NCI-H82 (cell line): ENCODE measurements around the gene FSTL3.
A peak's percentile ranks its signal among the peaks of the same experiment; 100 is the strongest.
"Not testable (repeated sequence)": the region's sequence is repeated elsewhere in the genome, so short reads cannot be mapped to it uniquely, and the experiment has no call there.

ENCODE experiments used
- DNase-seq: peaks from one replicate; lab custom pipeline; 2025; lab: John Stamatoyannopoulos, UW

Gene FSTL3

DNA sequence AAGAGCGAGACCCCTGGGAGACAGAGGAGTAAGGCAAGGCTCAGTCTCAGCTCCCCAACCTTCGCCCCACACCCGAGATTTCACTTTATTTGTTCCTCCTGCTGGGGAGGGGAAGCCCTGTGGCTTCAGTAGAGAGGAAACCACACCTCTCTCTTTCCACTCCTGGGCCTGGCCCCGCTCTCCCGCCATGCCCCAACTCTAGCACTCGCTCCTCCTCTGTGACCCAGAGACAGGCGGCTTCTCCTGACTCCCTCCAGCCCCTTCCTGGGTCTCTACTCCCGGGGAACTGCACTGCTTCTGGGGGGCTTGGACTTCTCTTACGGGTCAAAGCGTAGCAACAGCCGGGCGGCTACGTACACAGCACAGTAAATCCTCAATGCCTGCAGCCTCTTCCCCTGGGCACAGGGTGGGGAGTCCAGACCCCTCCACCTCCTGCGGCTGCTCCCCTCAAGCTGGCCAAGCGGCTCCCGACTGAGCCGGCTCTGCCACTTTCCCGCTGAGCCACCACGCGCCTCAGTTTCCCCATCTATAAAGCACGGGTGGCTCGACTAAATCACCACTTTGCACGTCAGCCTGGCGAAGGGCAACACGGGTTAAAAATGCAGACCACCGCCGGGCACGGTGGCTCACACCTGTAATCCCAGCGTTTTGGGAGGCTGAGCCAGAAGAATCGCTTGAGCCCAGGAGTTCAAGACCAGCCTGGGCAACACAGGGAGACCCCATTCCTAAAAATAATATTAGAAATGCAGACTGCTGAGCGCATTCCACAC is 14.6 kb upstream of the FSTL3 start:
- DNase-seq, result no peak

DNA sequence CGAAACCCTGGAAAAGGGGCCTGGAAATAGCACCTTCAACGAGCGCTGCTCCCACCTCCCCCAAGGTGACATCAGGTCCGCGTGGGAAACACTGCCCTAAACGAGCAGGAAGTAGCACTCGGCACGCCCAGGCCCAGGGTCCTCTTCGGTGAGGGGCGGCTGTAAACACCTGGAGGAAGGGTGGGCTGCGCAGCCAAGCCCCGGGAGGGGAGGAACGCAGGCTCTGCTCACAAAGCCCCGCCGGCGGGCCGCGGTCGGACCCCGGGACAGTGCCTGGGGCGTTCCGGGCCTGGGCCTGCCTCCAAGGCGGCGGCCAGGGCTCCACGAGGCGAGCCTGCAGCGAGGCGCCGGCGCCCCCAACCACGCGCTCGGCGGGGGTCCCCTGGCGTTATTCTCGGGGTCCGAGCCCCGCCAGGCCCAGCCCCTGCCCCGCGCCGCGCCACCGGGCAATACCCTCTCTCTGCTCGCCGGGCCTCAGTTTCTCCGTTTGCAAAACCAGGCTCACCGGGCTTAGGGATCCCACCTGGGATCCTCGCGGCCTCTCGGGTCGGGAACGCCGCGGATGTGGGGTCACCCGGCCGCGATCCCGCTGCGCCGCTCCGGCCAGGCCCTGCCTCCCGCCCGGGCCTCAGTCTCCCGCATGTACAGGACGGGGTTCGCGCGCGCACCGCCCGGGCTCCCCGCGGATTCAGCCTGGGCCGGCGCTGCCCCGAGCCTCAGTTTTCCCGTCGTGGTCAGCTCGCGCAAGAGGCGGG is 13.8 kb upstream of the FSTL3 start:
- DNase-seq, result peak; percentile 55

DNA sequence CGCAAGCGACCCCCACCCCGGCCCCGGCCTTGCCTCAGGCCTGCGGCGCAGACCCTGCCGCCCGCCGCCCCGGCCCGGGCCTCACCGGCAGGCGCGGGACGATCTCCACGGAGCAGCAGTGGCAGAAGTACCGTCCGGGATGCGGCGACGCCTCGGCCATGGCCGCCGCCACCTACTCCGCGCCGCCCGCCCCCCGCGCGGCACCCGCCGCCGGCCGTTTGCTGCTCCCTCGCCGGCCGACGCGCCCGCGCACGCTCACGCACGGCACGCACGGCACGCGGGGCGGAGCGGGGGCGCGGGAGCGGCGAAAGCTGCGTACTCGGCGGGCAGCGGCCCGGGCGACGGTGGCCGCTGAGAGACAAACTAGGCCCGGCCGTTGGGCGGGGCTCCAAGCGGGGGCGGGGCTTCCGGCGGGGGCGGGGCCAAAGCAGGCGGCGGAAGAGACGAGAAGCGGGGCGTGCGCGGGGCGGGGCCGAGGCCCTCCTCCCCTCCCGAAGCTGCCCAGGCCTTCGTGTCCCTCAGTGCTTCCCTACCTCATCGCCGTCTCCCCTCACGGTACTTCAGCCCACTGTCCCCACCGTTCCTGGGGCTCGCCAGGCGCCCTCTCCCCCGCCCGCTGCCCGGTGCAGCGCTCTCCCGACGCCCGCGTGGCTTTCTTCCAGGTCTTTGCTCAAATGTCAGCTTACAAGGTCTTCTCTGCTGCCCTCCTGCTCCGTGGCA is 13.1 kb upstream of the FSTL3 start, which contains the start of gene RNF126:
Gene RNF126, minus strand, starts transcription at position 253 of the 720 bp plus-strand sequence. Its CDS starts 93 bp downstream, at position 160.
- peak; percentile 88 for DNase-seq

DNA sequence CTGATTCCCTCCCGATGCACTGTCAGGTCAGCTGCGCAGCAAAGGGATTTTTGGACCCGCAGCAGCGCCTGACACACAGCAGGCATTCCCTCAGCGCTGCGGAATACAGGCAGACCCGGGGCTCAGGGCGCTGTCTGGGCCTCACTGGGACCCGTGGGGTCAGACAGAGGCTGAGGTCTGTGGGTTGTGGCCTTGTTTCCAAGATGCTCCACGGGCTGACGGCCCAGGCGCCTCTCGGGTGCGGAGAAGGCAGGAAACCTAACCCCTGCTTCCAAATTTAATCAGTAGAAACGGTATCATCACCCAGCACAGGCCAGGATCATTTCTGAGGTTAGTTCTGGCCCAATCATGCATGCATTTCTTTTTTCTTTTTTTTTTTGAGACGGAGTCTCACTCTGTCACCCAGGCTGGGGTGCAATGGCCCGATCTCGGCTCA is 12.5 kb upstream of the FSTL3 start:
- no peak for DNase-seq

DNA sequence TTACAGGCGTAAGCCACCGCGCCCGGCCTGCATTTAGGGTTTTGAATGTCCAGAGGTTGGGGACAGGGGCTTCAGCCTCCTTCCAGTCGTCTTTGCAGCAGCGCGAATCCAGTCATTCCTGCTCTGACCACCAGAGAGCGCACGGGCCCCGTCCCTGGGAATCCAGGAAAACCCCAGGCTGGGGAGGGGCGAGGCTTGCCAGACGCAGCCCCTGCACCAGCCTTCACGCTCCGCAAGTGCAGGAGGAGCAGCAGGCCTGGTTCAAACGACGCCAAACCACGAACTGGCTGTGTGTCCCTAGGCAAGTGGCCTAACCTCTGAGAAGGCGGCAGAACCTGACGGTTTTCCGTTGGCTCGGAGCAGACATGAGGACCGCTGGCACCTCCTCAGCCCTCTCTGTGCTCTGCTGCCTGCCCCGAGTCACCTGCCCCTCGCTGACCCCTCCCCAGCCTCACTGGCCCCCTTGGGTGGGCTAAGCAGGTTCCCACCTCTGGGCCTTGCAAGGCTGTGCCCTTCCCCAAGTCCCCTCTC is 11.2 kb upstream of the FSTL3 start:
- peak; percentile 88 for DNase-seq

DNA sequence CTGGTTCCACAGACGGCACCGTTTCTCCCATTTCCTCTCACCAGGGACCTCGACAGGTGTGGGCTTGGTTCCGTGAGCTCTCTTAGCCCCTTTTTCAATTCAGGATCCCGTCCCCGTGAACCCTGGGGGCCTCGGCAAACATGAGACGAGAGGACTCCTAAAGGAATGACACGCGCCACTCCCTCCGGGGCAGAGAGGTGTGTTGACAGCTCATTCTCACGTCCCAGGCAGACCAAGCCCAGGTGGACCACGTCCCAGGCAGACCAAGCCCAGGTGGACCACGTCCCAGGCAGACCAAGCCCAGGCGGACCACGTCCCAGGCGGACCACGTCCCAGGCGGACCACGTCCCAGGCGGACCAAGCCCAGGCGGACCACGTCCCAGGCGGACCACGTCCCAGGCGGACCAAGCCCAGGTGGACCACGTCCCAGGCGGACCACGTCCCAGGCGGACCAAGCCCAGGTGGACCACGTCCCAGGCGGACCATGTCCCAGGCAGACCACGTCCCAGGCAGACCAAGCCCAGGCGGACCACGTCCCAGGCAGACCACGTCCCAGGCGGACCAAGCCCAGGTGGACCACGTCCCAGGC is 9.1 kb upstream of the FSTL3 start:
- DNase-seq, result not testable (repeated sequence)

DNA sequence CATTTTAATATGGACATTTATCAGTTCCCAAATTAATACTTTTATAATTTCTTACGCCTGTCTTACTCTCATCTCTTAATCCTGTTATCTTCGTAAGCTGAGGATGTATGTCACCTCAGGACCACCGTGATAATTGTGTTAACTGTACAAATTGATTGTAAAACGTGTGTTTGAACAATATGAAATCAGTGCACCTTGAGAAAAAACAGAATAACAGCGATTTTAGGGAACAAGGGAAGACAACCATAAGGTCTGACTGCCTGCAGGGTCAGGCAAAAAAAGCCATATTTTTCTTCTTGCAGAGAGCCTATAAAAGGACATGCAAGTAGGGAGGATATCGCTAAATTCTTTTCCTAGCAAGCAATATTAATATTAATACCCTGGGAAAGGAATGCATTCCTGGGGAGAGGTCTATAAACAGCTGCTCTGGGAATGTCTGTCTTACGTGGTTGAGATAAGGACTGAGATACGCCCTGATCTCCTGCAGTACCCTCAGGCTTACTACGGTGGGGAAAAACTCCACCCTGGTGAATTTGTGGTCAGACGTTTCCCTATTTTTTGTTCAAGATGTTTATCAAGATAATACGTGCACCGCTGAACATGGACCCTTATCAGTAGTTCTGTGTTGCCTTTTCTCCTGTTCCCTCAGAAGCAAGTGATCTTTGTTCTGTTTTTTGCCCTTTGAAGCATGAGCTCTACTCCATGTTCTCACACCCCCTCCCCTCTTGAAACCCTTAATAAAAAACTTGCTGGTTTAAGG is 7.3 kb upstream of the FSTL3 start:
- not testable (repeated sequence) for DNase-seq

DNA sequence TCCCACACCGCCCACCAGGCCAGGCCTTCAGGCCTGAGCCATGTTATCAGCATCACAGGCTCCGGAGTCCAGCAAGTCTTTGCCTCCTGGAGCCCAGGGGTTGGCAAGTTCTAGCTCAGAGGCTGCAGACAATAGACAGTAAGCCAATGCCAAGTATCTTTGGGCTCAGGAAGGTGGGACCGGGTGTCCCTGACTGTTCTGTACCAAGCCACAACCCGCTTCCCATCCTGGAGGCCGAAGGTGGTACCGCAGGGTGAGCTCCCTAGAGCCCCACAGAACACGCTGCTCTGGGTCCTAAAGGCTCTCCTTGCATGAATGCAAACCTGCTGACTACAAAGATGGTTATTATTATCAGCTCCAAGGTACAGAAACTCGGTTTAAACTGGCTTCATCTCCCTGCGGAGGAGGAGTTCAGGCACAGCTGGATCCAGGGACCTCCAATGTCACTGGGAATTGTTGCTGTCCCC is 5.5 kb upstream of the FSTL3 start:
- peak; percentile 22 for DNase-seq

DNA sequence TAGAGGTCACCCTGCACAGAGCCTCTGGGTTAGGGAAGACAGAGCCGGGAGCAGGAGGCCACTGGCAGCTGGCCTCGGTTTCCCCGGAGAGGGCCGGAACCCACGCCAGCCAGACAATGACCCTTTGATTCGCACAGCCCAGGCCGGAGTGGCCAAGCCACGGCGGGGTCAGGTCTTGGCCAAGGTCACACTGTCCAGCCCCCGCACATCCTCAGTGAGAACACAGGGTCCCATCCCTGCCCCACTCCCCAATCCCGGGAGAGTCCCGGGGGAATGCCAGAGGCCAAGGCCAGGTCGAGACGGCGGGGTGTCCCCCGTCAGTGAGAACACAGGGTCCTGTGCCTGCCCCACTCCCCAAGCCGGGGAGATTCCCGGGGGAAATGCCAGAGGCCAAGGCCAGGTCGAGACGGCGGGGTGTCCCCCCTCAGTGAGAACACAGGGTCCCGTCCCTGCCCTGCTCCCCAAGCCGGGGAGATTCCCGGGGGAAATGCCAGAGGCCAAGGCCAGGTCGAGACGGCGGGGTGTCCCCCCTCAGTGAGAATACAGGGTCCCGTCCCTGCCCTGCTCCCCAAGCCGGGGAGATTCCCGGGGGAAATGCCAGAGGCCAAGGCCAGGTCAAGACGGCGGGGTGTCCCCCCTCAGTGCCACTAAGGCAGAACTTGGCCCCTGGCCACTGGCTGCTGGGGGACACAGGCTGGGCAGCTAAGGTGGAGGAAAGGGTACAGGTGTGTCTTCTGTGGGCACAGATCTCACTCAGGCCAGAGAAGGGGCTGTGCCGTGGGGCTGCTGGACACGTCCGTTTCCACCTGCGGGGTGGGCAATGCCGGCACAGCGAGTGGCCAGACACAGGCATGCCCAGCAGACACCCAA is 1.7 kb upstream of the FSTL3 start:
- DNase-seq, result no peak

DNA sequence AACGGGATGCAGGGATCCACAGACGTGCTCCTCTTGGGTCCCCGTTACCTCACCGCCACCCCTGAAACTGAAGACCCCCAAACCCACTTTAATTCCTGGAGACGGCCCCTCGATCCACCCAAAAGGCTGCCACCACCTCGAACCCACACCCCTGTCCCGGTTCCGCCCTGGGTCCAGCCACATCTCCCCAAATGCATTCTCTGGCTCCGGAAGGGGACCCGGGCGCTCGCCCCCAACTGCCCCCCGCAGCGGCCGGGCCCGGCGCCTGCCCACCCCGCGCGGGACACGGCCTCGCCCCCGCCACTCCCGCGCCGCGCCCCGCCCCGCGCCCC is 219 bp upstream of the FSTL3 start:
- DNase-seq, result no peak

DNA sequence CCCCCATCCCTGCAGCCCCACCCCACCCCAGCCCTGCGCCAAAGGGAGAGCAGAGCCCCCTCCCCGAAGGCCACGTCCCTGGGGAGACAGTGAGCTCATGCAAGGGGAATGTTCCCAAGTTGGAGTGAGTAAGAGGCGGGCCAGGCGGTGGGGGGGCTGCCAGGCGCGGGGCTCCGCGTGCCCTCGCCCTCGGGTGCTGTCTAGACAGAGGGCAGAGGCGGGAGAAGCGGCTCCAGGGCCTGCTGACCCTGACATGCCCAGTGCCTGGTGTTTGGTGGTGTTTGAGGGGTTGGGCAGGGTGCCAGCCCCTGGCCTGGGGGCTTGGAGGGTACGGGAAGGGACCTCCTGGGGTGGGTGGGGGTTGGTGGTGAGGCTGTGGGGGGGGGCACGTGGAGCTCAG is 1.0 kb downstream of the FSTL3 start:
- no peak for DNase-seq

DNA sequence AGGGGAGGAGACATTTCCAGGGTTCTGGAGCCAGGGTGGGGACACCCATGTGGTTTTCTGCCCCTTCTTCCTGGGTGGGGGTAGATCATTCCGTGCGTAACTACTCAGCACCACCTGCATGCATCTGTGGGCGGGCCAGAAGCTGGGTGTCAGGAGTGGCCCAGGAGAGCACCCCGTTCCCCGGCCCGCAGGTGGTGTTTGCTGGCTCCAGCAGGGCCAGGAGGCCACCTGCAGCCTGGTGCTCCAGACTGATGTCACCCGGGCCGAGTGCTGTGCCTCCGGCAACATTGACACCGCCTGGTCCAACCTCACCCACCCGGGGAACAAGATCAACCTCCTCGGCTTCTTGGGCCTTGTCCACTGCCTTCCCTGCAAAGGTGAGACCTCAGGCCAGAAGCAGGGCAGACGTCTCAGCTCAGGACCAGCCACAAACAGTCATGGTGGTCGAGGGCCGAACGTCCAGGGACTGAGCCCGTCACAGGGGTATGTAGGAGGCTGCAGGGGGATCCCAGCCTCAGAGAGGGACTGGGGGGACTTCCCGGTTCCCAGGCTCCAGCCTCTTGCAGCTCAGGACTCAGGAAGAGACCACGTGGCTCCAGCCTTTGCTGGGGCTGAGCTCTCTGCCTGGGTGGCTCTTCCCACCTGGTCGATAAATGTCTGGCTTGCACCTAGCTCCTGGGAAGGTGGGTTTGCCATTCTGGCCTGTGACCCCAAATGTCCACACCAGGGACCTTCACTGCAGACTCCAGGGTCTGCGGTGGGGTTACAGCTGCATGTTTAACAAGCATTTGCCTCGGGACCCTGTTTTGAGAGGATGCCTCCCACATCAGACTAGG is 1.6 kb downstream of the FSTL3 start:
- no peak for DNase-seq

DNA sequence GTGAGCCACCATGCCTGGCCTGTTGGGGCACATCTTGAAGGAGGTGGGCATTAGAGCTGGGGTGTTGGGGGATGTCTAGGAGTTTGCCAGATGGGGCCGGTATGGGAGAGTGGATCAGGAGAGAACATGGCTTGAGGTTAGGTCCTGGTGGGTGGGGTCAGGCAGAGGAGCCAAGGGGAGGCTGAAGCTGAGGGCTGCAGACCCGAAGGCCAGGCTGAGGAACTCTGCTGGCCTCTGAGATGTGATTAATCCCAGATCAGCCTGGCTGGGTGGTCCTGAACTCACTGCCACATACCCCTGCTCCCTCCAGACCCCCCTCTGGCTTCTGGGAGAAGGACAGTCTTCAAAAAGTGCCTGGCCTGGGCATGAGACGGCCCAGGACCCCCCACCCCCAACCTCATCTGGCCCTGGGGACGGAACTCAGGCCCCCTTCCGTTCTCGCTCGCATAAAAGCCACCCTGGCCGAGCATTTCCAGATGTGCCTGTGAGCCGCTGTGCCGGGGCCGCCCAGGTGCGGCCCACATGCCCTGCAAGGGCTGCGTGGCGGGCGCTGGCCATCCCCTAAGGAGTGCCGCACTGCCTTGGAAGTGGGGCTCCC is 2.7 kb downstream of the FSTL3 start:
- no peak for DNase-seq

DNA sequence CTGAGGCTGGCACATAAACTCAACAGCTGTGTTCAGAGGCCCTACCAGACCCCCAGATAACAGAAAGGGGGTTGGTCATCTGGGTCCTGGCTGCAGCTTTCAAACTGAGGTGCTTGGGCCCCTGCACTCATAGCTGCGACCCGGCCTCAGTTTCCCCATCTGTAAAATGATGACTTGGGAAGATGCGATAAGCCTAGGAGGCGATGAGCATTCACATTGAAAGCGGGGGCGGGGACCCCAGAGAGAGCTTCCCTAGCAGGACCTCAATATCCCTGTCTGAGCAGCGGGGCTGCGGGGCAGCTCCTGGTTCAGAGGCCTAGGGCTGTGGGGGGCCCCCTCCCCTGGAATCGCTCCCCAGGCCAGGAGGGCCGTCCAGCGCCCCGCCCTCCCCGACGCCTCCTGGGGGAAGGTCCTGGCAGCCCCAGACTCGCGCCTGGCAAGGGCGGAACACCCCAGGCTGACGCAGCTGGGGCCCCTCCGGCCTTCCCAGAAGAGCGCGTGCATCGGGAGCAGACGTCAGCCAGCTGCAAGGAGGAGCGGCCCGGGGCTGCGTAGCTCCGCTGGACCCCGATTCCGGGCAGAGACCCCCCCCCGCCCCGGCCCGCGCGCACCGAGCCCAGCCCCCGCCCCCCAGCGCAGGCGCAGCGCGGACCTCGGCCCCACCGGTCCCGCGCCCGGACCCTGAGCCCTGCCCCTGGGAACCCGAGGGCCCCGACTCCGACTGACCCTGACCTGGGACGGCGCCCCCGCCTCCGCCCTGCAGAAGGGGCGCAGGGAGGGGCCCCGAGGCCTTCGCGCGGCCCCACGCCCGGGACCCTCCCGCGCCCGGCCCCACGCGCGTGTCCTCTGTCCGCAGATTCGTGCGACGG is 3.5 kb downstream of the FSTL3 start:
- DNase-seq, result peak; percentile 37

DNA sequence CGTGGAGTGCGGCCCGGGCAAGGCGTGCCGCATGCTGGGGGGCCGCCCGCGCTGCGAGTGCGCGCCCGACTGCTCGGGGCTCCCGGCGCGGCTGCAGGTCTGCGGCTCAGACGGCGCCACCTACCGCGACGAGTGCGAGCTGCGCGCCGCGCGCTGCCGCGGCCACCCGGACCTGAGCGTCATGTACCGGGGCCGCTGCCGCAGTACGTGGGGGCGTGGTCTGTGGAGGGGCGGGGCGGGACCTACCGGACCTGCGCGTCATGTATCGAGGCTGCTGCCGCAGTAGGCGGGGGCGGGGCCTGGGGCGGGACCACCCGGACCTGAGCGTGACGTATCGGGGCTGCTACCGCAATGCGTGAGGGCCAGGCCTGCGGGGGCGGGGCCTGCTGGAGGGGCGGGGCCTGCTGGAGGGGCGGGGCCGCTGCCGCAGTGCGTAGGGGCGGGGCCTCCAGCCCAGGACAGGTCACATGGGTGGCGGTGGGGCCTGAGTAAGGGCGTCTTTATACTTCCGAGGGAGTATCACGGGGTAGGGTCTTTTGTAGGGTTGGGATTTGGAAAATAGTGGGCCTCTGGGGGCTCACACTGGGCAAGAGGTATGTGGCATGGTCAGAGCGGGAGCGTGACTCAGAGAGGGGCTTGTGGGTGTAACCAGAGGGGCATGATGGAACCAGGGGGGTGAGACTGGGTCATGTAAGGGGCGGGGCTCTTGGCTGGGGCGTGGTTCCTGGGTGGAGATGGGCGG is 4.3 kb downstream of the FSTL3 start:
- DNase-seq, result peak; percentile 97

DNA sequence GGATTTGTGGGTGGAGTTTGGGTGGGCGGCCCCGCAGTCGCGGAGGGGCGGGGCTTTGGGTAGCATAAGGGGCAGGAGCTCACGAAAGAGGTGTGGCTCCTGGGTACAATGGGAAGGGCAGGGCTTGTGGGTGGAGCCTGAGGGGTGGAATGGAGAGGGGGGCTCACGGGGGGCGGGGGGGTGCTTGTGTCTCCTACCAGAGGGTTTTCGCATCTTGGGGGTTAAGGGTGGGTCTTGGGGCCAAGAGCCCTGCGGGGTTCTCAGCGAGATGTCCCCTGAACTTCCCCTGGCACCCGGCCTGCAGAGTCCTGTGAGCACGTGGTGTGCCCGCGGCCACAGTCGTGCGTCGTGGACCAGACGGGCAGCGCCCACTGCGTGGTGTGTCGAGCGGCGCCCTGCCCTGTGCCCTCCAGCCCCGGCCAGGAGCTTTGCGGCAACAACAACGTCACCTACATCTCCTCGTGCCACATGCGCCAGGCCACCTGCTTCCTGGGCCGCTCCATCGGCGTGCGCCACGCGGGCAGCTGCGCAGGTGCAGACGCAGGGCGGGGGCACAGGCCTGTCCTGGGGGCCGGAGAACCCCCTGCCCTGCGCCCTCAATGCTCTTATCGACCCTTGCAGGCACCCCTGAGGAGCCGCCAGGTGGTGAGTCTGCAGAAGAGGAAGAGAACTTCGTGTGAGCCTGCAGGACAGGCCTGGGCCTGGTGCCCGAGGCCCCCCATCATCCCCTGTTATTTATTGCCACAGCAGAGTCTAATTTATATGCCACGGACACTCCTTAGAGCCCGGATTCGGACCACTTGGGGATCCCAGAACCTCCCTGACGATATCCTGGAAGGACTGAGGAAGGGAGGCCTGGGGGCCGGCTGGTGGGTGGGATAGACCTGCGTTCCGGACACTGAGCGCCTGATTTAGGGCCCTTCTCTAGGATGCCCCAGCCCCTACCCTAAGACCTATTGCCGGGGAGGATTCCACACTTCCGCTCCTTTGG is 5.1 kb downstream of the FSTL3 start:
- DNase-seq, result no peak
